Measurements from ENCODE around the gene LRMDA. TPM values are rescaled to one million over a fixed set of nuclear protein-coding genes. Genes with fewer than 3 reads are reported as not detected.

The LRMDA gene
- total and polyA plus RNA-seq, 2 of the 4 experiments (the other 2 are of a cell fraction) = 0.07 TPM; not detected in 1

GRCh38 chr10:75428434-75429158, 2.8 kb upstream of the LRMDA start:
- Histone ChIP-seq H3K4me3 (ENCODE audit: insufficient read depth, low read depth, low read length) (no peak overlapping the region), H4K20me1 (ENCODE audit: insufficient read depth, low read length) (no peaks in the 10 kb centered on the region), H3K36me3 (ENCODE audit: control insufficient read depth, insufficient read depth, low read length) (no peaks in the 10 kb centered on the region), H3K23ac (ENCODE audit: low read depth, low read length) (no peak overlapping the region), H2AFZ (replicated peaks; ENCODE audit: low read length, poor library complexity) (no peak overlapping the region), H2AK5ac (ENCODE audit: low read depth, low read length) (no peak overlapping the region), H3K79me1 (ENCODE audit: low read depth in 1 of 2, low read length in 2 of 2) (no peaks in the 10 kb centered on the region), H3K9ac (ENCODE audit: low read depth, low read length) (no peak overlapping the region), H3K27me3 (ENCODE audit: control insufficient read depth, insufficient read depth, low read length) (peaks cover 17% of the 10 kb centered on the region), H2BK20ac (ENCODE audit: low read depth, low read length) (no peak overlapping the region), H4K5ac (ENCODE audit: low read depth, low read length) (no peak overlapping the region), H3K27ac (ENCODE audit: insufficient read depth, low read length) (no peak overlapping the region), H3K9me3 (ENCODE audit: control insufficient read depth, insufficient read depth, low read length) (no peaks in the 10 kb centered on the region), H3K14ac (replicated peaks; ENCODE audit: low read depth, low read length) (no peak overlapping the region), H3K4me2 (ENCODE audit: low read depth, low read length) (no peak overlapping the region), H2BK15ac (ENCODE audit: low read depth, low read length) (no peak overlapping the region), H3K4ac (ENCODE audit: low read depth, low read length) (no peak overlapping the region), H4K8ac (ENCODE audit: low read depth in 2 of 2, low read length in 2 of 2) (no peak overlapping the region), H3K9me1 (ENCODE audit: insufficient read depth, low read length) (no peaks in the 10 kb centered on the region), H2AK9ac (replicated peaks; ENCODE audit: low read depth, low read length, poor library complexity) (no peak overlapping the region), H4K91ac (ENCODE audit: insufficient read depth, low read depth, low read length) (no peak overlapping the region), H3K4me1 (ENCODE audit: control insufficient read depth, insufficient read depth, low read length) (peaks cover 6% of the 10 kb centered on the region; the same call in 1 of the 2 replicates), H3K18ac (ENCODE audit: low read depth, low read length) (no peak overlapping the region; the same call in 1 of the 2 replicates), H2BK120ac (ENCODE audit: low read depth, low read length) (no peak overlapping the region), H2BK5ac (ENCODE audit: low read depth, low read length, poor library complexity, severe bottlenecking) (no peak overlapping the region), H3K56ac (ENCODE audit: extremely low read depth, insufficient read depth, low read length) (no peak overlapping the region)
- in situ Hi-C loops (cut with MboI; ENCODE audit: low sequenced_read_pairs) = no loop called here
- ChIA-PET POLR2A (ENCODE audit: unreplicated experiment) (no interaction called here), CTCF (interaction anchor here (0.6 to 1.0 kb wide), 2 partner anchors 9 to 13 kb away, joined by 3 read pairs; no protein-coding TSS in a partner anchor)
- dilution Hi-C loops (cut with HindIII; ENCODE audit: low sequenced_read_pairs, unreplicated experiment) = no loop called here
- 50% methylated on average over 2 of the region's 9 CpGs; no CpG with 5 or more reads in 1 of the 2 experiments for WGBS, 2 experiments (ENCODE audit: extremely low coverage in 2 of 2, insufficient read length in 1 of 2)
- TF ChIP-seq RAD21 (IDR thresholded peaks at IDR 0.05; ENCODE audit: low read length) (no peak), BHLHE40 (IDR thresholded peaks at IDR 0.05; ENCODE audit: low read depth, low read length) (no peak), POLR2A (IDR thresholded peaks at IDR 0.05; ENCODE audit: low read depth, low read length) (no peak), CHD1 (IDR thresholded peaks at IDR 0.05; ENCODE audit: low read depth, low read length) (no peak), CTCF (conservative IDR thresholded peaks at IDR 0.05; ENCODE audit: low read depth, low read length) (no peak), CEBPB (IDR thresholded peaks at IDR 0.05; ENCODE audit: low read depth, low read length) (no peak), MXI1 (IDR thresholded peaks at IDR 0.05; ENCODE audit: borderline replicate concordance, low read depth, low read length) (no peak), RCOR1 (IDR thresholded peaks at IDR 0.05; ENCODE audit: insufficient replicate concordance, low read length) (no peak), MAFK (IDR thresholded peaks at IDR 0.05; ENCODE audit: low read depth, low read length) (no peak), RFX5 (IDR thresholded peaks at IDR 0.05; ENCODE audit: low read depth, low read length) (no peak), SMC3 (IDR thresholded peaks at IDR 0.05; ENCODE audit: low read depth, low read length) (no peak), USF2 (IDR thresholded peaks at IDR 0.05; ENCODE audit: low read depth, low read length) (no peak)
- ATAC-seq (ENCODE audit: low read depth) (peak; percentile 24), DNase-seq (peak; percentile 15)
- intact Hi-C loops (cut with micrococcal nuclease) = no loop called here
- BruUV-seq (replicated peaks) = no TSS peak

Data from IMR-90 (cell line).